HG03139 (cell line): ENCODE results near the gene TBXAS1.
"Not testable (repeated sequence)": the region's sequence is repeated elsewhere in the genome, so short reads cannot be mapped to it uniquely, and the experiment has no call there.

Source experiments
- ATAC-seq: cut with Tn5 transposase; IDR thresholded peaks from one replicate; pipeline ENCODE4 v1.9.1; 2021; ENCODE audit not compliant: unreplicated experiment

TBXAS1 gene

DNA sequence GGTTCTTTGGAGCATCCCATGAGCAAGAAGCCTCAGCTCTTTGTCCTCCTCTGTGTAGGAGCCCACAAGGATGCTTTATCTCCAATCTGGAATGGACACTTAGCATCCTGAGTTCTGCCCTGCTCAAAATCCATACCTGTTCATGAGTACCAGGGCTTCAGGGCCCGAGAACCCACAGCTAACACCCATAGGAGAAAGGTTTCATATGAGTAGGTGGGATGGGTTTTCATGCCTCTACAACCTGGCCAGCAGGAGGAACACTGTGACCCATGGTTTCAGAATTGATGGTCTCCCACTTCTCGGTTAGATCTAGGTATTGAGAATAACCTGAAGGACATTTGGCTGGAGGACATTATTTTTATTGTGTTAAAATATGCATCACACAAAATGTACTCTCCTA is 57.8 kb downstream of the TBXAS1 start:
- ATAC-seq = no peak

DNA sequence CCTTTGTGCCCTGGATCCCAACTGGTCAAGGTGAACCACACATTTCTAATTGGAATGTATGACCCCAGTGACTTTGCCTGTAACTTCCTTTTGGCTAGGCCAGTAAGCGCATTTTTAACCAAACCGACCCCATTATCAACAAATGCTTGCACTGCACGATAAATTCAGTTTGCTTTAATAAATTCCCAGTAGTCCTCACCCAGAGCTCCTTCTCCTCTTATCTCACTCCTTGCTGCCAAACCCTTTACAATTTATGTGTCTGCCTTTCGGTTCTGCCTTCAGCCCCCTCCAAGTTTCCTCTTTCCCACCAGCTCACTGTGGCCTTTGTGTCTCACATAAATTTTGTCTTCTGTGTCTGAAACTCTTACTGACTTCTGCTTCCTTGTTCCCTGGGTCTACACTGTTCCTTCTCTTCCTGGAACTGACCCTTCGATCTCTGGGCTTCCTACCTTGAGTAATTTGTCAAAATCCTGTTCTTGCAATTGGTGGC is 59.0 kb downstream of the TBXAS1 start:
- ATAC-seq = no peak

DNA sequence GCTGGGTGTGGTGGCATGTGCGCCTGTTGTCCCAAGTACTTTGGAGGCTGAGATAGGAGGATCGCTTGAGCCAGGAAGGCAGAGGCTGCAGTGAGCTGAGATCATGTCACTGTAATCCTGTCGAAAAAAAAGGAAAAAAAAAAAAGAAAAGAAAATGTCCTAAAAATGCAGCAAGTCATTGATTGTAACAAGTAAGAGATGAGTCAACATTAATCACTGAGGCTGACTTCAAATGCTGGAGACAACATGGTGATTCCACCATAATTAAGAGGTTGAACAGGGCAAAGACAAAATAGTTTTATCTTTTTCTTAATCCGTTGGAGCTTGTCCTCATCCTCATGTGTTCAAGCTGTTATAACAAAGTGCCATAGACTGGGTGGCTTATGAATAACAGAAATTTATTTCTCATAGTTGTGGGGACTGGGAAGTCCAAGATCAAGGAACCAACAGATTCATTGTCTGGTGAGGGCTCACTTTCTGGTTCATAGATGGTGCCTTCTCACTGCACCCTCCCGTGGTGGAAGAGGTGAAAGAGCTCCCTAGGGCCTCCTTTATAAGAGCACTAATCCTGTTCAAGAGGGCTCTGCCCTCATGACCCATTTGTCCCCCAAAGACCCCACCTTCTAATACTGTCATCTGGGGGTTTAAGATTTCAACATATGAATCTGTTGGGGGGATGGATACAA is 60.3 kb downstream of the TBXAS1 start:
- no peak for ATAC-seq

DNA sequence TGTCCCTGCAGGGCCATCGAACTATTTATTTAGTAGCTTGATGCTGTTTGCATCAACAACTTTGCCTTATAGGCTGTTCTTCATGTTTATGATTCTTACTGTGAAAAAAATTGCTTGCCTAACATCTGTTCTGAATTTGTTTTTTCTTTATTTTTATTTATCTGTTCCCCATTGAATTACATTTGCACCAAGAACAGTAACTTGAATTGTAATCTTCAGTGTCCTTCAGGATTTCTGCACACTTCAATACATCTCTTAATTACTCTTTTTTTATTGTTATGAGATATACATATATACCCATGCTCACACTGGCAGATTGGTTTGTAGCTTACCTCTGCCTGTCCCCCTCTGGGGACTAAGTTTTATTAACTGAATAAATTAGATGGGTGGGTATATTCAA is 64.4 kb downstream of the TBXAS1 start:
- no peak for ATAC-seq

DNA sequence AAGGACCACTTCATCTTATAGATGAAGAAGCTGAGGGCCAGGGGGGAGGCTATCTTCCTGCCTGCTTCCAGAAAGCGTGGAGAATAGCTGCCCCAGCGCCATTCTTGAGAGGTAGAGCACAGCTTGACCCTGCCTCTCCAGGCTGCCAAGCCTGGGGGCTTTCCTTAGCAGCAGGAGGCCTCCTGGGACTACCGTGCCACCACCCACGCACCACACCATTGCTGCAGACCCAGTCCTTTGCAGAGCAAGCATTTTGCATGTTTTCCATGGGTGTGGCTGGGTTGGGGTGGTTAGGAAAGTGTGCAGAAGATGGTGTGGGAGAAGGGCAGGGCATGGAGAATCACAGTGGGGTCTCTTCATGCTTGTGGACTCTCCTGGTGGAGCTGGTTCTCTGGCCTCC is 64.9 kb downstream of the TBXAS1 start:
- no peak for ATAC-seq

DNA sequence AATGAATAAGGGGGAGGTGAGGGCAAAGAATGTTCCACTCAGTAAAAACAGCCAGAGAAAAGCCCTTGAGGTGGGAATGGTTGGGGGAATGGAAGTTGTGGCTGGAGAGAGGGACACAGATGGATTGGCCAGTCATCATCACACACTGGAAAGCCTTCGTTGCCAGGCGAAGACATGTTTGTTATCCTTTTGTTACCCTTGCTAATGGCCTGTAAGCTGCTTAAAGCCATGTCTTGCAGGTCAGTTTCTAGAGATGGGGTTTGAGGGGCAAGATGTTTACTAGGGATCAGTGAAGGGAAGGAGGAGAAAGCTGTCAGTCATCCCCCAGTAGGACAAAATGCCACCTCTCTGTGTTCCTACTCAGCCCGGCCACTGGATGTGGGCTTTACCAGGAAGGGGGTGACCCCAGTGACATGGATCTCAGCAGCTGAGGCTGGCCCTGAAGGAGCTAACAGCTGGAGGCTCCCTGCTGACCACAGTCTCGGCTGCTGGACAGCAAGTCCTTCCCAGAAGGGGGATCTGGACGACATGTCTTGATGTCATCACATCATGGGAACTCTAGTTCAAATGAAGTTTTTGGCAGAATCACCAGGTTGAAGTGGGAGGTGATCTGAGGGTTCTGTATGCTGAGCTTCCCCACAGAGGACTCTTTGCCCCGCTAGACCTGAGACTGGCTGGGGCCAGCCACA is 66.2 kb downstream of the TBXAS1 start:
- ATAC-seq = no peak

DNA sequence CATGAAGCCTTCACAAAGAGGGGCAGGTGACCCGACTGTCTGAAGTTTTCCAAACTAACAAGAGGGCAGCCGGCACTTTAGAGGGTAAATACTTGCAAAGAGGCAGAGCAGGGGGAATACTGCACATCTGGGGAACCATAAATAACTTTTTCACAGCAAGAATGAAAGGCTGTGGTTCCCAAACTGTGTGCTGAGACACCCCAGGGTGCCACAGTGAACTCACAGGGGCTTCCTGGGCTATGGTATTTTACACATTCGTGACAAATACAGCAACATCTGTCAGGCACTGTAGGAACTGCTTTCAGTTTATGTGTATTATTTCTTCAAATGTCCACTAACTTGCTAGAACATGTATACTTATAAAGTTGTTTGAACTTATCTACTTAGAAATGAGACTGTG is 67.2 kb downstream of the TBXAS1 start:
- ATAC-seq = no peak

DNA sequence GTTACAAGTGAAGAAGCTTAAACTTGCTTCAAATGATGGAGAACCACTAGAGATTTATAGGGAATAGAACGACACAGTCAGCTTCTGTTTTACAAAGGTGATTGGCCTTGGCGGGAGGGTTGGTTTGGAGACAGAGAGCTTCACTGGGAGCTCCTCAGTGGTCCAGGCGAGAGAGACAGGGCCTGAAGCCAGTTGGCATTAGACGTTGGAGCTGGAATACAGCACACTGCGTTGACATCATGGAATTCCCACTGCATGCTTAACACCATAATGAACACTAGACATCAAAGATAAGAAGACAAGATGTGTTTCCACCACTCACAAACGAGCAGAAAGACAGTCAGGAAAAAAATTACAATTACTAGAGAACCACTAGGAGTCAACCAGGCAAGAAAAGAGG is 67.8 kb downstream of the TBXAS1 start:
- ATAC-seq = no peak

DNA sequence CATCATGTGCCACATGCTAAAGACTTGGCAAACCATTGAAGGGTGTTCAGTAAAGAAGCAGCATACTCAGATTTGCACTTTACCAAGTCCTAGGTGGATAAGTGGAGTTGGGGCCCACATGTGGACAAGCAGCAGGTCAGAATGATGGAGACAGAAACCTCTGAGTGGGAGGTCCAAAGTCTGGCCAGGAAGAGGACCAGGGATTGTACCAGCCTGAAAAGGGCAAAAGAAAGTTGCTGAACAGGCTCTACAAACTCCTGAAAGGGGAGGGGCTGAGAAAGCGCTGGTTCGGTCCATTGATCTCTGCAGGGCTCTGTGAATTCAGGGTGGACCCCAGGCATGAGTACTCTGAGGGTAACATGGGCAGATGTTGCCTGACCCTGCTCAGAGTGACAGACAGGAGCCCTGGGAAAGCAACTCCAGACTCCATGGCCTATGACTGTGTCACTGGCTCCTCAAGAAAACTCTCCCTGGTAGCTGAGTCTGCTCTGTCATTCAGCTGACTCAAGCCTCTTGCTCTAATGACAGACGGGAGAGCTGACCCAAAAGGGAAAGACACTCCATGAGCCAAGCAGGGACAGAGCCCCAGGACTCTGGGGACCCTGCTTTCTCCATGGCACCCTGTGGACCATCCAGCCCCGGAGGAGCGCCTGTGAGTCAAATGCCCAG is 68.5 kb downstream of the TBXAS1 start:
- no peak for ATAC-seq

DNA sequence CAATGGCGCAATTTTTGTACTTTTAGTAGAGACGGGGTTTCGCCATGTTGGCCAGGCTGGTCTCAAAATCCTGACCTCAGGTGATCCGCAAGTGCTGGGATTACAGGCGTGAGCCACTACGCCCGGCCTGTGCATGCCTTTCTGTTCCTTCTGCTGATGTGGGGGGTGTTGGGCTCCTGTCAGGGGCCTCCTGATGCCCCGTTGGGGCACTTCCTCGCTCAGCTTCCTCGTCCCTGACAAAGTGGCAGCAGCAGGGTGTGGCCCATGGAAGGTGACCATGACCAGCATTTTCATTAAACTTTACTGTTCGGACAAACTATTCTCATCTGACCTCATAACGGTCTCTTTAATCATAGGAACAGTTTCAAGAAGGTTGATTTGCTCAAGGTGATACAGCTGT is 69.4 kb downstream of the TBXAS1 start:
- ATAC-seq = no peak

DNA sequence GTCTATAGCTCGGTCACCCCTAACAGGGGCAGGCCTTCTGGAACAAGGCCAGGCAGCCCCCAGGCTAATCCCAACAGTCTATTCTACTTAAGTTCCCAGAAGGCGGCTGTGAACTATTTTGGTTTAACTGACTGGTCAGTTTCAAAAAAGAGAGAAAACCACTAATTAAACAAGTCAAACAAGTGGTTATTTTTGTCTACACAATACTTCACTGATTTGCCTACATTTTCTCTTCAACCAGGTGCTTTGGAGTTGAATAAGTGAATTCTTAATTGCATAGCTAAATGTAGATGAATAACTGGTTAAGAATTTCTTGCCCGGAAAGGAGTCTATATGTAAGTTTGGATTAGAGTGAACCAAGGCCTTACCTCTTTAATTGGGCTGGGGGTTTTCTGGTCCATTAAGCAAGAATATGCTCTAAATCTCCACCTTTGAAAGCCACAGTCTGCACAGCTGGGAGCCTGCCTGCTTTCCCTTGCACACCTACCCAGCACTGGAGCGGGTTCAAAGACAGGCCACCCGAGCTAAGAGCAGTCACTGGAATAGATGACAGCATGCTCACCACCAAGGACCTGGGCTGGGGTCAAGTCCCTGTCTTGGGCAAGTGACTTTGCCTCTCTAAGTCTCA is 70.4 kb downstream of the TBXAS1 start:
- no peak for ATAC-seq

DNA sequence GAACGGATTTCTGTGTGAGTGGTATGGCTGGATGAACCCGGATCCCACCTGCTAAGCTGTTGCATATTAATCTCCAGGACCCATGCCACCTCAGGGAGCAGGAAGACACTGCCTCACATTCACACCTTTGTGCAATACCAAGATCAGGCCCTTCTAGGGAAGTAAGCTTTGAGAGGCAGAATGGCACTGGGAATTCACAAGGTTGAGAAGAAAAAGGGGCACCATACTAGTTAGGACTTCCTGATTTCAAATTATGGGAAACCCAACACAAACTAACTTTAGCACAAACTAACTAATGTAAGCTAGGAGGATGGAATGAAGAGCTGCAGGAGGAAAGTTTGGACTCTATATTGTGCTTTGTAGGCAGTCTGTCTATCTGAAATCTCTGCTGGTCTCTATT is 71.3 kb downstream of the TBXAS1 start:
- ATAC-seq = no peak

DNA sequence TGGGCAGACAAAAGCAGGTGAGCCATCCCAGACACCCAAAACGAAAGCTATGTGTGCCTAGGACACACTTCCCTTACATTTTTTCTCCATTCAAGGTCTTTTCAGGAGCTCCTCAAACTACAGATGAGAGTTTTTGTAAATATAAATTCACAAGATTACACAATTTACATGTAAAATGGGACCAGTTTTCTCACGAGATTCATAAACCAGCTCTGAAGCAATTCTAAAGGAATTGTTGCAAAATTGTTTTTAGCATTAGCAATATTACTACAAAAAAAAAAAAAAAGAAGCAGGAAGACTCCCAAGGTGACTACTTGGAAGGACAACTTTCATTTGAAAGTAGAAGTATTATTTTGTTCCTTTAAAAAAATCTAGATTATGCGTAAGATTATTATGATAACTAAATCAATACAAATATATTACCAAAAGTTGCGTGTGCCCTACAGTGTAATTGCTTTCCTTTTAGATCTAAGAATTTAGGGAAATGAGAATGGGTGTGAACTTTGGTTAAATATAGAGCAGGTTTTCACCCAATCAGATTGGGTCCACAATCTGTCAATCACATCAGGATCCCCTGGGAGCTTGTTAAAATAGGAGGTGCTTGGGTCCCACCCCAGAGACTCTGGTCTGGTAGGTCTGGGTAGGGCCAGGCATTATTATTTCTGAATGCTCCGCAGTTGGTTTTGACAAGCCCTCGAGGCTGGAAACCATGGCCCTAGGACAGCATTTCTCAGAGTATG is 72.2 kb downstream of the TBXAS1 start:
- ATAC-seq = no peak

DNA sequence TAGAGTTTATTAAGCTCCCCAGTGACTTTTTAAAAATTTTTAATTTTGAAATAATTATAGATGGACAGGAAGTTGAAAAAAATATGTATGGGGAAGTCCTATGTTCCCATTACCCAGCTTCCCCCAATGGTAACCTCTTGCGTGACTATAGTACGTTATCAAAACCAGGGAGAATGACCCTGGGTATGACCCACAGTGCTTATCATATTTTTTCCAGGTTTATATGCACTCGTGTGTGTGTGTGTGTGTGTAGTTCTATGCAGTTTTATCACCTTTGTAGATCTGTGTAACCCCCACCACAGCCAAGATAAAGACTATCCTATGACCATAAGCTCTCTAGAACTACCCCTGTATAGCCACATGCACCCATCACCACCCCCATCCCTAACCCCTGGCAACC is 72.8 kb downstream of the TBXAS1 start:
- no peak for ATAC-seq

DNA sequence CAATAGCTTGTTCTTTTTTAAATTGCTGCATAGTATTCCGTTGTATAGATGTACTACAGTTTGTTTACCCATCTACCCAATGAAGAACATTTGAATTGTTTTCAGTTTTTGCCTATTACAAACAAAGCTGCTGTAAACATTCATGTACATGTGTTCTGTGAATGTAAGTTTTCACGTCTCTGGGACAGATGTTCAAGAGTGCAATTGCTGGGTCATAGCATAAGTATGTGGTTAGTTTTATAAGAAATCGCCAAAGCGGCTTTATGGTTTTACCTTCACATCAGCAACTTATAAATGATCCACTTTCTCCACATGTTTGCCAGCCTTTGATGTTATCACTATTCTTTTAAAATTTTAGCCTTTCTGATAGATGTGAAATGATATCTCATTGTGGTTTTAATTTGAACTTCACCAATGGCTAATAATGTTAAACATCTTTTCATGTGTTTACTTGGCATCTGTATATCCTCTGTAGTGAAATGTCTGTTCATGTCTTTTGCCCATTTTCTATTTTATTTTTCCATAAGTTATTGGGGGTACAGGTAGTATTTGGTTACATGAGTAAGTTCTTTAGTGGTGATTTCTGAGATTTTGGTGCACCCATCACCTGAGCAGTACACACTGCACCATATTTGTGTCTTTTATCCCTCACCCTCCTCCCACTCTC is 73.5 kb downstream of the TBXAS1 start:
- no peak for ATAC-seq

DNA sequence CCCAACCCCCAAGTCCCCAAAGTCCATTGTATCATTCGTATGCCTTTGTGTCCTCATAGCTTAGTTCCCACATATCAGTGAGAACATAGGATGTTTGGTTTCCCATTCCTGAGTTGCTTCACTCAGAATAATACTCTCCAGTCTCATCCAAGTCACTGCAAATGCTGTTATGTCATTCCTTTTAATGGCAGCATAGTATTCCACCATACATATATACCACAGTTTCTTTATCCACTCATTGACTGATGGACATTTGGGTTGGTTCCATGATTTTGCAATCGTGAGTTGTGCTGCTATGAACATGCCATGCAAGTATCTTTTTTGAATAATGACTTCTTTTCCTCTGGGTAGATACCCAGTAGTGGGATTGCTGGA is 74.0 kb downstream of the TBXAS1 start:
- not testable (repeated sequence) for ATAC-seq

DNA sequence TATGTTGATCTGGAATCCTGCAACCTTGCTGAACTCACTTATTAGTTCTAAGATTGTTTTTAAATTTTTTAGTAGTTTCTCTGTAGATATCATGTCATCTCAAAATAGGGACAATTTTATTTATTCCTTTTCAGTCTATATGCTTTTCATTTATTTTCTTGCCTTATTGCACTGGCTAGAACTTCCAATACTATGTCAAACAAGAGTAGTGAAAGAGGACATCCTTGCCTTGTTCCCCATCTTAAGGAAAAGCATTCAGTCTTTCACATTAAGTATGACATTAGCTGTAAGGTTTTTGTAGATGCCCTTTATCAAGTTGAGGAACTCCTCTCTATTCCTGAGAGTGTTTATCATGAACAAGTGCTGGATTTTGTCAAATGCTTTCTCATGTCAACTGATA is 77.8 kb downstream of the TBXAS1 start:
- ATAC-seq = no peak

DNA sequence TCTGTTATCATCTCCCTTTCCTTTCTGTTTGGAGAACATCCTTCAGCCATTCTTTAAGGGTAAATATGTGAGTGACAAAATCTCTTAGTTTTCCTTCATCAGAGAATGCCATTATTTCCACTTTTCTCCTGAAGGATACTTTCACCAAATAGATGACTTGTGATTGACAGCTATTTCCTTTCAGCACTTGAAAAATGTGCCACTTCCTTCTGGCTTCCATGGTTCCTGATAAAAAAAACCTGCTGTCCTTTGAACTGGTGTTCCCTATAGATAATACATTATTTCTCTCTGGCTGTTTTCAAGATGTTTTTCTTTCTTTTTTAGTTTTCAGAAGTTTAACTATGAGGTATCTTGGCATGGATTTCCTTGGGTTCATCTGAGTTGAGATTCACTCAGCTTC is 79.7 kb downstream of the TBXAS1 start:
- no peak for ATAC-seq

DNA sequence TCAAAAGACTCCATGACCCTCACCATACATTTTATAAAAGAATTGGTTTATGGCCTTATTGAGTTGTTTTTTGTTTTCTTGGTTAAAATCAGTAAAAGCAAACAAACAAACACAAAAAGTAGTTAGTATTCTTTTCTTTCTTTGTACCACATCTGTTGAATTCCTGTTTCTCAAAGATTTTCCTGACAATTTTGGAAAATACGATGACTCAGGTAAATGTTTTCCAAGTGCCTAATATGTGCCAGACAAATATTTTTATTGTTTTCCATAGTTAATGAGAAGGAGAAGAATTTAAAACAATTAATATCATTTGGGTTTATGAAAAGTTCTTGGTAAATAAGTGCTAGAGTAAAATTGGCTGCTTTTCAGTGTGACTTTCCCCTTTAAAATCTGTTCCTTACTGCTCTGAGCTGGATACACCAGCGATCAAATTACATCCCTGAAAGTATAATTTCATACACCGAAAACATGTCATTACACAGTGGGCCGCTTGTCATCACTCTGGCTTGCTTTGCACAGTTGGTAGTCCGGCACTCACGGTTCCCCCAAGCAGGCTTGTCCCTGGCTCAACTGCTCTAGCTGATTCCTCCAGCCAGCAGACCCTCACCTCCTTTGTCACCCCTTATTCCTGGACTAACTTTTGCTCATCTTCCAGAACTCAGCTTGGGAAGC is 80.5 kb downstream of the TBXAS1 start:
- ATAC-seq = no peak
